GM19463 (cell line): ENCODE results near the gene EVX2.

ENCODE experiments used
- ATAC-seq: cut with Tn5 transposase; IDR thresholded peaks from one replicate; pipeline ENCODE4 v1.9.1; 2021; ENCODE audit warnings: mild to moderate bottlenecking, moderate library complexity; ENCODE audit not compliant: unreplicated experiment

The EVX2 gene

GRCh38 chr2:176084611-176085119, 903 bp upstream of the EVX2 start:
- ATAC-seq: no peak

- no peak for ATAC-seq
Measured at GRCh38 chr2:176082824-176083751, 674 bp downstream of the EVX2 start.

GRCh38 chr2:176082525-176082823, 1.3 kb downstream of the EVX2 start:
- ATAC-seq: no peak

GRCh38 chr2:176081837-176082524, 1.8 kb downstream of the EVX2 start:
- no peak for ATAC-seq

- no peak for ATAC-seq
Measured at GRCh38 chr2:176081376-176081836, 2.4 kb downstream of the EVX2 start.

GRCh38 chr2:176080540-176081375, 3.0 kb downstream of the EVX2 start:
- ATAC-seq: no peak

GRCh38 chr2:176079831-176080539, 3.8 kb downstream of the EVX2 start:
- no peak for ATAC-seq

GRCh38 chr2:176079285-176079830, 4.4 kb downstream of the EVX2 start:
- ATAC-seq: no peak

- no peak for ATAC-seq
Measured at GRCh38 chr2:176078541-176079284, 5.0 kb downstream of the EVX2 start.

- ATAC-seq: no peak
Measured at GRCh38 chr2:176076796-176077195, 7.0 kb downstream of the EVX2 start.

- ATAC-seq: no peak
Measured at GRCh38 chr2:176076063-176076462, 7.7 kb downstream of the EVX2 start.

GRCh38 chr2:176075481-176075880, 8.3 kb downstream of the EVX2 start:
- ATAC-seq: no peak

GRCh38 chr2:176074919-176075425, 8.8 kb downstream of the EVX2 start:
- ATAC-seq: no peak

GRCh38 chr2:176072951-176073904, 10.5 kb downstream of the EVX2 start:
- ATAC-seq: no peak

- ATAC-seq: no peak
Measured at GRCh38 chr2:176072292-176072669, 11.5 kb downstream of the EVX2 start.

- no peak for ATAC-seq
Measured at GRCh38 chr2:176071330-176072291, 12.2 kb downstream of the EVX2 start.

GRCh38 chr2:176068419-176068832, 15.3 kb downstream of the EVX2 start:
- no peak for ATAC-seq
